NCI-H1694 treated with DMSO at 0.1 percent for 48 hours (cell line): ENCODE data around the gene SPOCK2.

ENCODE experiments used
- DNase-seq: peaks from one replicate; lab custom pipeline; 2025; lab: John Stamatoyannopoulos, UW

SPOCK2 gene

GRCh38 chr10:72010234-72010973, 77.9 kb downstream of the SPOCK2 start:
- DNase-seq, result no peak

- no peak for DNase-seq
These were observed 78.8 kb downstream of the SPOCK2 start for GRCh38 chr10:72009425-72010081.

- no peak for DNase-seq
These were observed 79.3 kb downstream of the SPOCK2 start for GRCh38 chr10:72009051-72009424.
